ENCODE data around the gene FPR3. TPM values are rescaled to one million over a fixed set of nuclear protein-coding genes. Genes with fewer than 3 reads are reported as not detected.

Gene FPR3
- total RNA-seq, 2 experiments from 2014 or later, result not detected

GRCh38 chr19:51780270-51780669 is 14.7 kb upstream of the FPR3 start:
- ChIA-PET CTCF (ENCODE audit: unreplicated experiment) (no interaction called here), POLR2A (no interaction called here)
- Histone ChIP-seq H4K20me1 (ENCODE audit: insufficient read depth, low read length) (no peaks in the 10 kb centered on the region; the same call in 1 of the 2 replicates), H3K4me1 (ENCODE audit: insufficient read depth, low read length, poor library complexity, severe bottlenecking) (no peaks in the 10 kb centered on the region), H3K27ac (ENCODE audit: low read depth, low read length, poor library complexity, severe bottlenecking) (no peak overlapping the region), H3K9me2 (ENCODE audit: insufficient read depth, low read length) (no peaks in the 10 kb centered on the region), H3K4me3 (ENCODE audit: low read depth, low read length, poor library complexity, severe bottlenecking) (no peak overlapping the region), H2AFZ (ENCODE audit: low read length) (no peak overlapping the region), H3K79me2 (ENCODE audit: insufficient read depth, low read depth, low read length) (no peaks in the 10 kb centered on the region), H3K9me3 (ENCODE audit: low read length) (no peaks in the 10 kb centered on the region), H3K36me3 (ENCODE audit: insufficient read depth, low read length) (no peaks in the 10 kb centered on the region), H3K4me2 (ENCODE audit: low read length) (no peak overlapping the region)
- intact Hi-C loops (cut with micrococcal nuclease; ENCODE audit: unreplicated experiment), result no loop called here
- DNase-seq (ENCODE audit: low spot score), result no peak
- TF ChIP-seq, protein P1, sequence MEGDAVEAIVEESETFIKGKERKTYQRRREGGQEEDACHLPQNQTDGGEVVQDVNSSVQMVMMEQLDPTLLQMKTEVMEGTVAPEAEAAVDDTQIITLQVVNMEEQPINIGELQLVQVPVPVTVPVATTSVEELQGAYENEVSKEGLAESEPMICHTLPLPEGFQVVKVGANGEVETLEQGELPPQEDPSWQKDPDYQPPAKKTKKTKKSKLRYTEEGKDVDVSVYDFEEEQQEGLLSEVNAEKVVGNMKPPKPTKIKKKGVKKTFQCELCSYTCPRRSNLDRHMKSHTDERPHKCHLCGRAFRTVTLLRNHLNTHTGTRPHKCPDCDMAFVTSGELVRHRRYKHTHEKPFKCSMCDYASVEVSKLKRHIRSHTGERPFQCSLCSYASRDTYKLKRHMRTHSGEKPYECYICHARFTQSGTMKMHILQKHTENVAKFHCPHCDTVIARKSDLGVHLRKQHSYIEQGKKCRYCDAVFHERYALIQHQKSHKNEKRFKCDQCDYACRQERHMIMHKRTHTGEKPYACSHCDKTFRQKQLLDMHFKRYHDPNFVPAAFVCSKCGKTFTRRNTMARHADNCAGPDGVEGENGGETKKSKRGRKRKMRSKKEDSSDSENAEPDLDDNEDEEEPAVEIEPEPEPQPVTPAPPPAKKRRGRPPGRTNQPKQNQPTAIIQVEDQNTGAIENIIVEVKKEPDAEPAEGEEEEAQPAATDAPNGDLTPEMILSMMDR (conservative IDR thresholded peaks at IDR 0.05; ENCODE audit: low read length), result no peak
- no peak for TF ChIP-seq EZH2phosphoT487 (IDR thresholded peaks at IDR 0.05; ENCODE audit: borderline replicate concordance, low read depth, low read length)
- BruUV-seq (replicated peaks), result no TSS peak

DNA sequence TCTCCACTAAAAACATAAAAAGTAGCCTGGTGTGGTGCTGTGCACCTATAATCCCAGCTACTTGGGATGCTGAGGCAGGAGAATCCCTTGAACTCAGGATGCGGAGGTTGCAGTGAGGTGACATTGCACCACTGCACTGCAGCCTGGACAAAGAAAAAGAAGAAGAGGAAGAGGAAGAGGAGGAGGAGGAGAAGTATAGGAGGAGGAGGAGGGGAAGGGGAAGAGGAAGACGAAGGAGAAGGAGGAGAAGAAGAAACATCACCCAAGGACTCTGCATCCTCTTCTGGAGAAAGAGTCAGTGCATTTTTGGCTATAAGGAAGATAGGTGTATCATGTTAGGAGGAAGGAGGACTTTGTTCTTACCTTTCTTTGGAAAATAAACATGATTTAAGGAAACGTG is 13.0 kb upstream of the FPR3 start:
- Histone ChIP-seq H3K27ac (ENCODE audit: low read depth, low read length, poor library complexity, severe bottlenecking) (no peak overlapping the region), H3K79me2 (ENCODE audit: insufficient read depth, low read depth, low read length) (no peaks in the 10 kb centered on the region), H3K9me3 (ENCODE audit: low read length) (no peaks in the 10 kb centered on the region), H3K36me3 (ENCODE audit: insufficient read depth, low read length) (no peaks in the 10 kb centered on the region), H3K4me3 (ENCODE audit: low read depth, low read length, poor library complexity, severe bottlenecking) (no peak overlapping the region), H2AFZ (ENCODE audit: low read length) (no peak overlapping the region), H3K4me1 (ENCODE audit: insufficient read depth, low read length, poor library complexity, severe bottlenecking) (no peaks in the 10 kb centered on the region), H3K4me2 (ENCODE audit: low read length) (no peak overlapping the region), H3K9me2 (ENCODE audit: insufficient read depth, low read length) (no peaks in the 10 kb centered on the region), H4K20me1 (ENCODE audit: insufficient read depth, low read length) (no peaks in the 10 kb centered on the region; the same call in 1 of the 2 replicates)
- DNase-seq (ENCODE audit: low spot score), result no peak
- ChIA-PET POLR2A (no interaction called here), CTCF (ENCODE audit: unreplicated experiment) (no interaction called here)
- intact Hi-C loops (cut with micrococcal nuclease; ENCODE audit: unreplicated experiment), result no loop called here
- TF ChIP-seq, protein P1 (conservative IDR thresholded peaks at IDR 0.05; ENCODE audit: low read length), result no peak
- no peak for TF ChIP-seq EZH2phosphoT487 (IDR thresholded peaks at IDR 0.05; ENCODE audit: borderline replicate concordance, low read depth, low read length)
- BruUV-seq (replicated peaks), result no TSS peak

DNA sequence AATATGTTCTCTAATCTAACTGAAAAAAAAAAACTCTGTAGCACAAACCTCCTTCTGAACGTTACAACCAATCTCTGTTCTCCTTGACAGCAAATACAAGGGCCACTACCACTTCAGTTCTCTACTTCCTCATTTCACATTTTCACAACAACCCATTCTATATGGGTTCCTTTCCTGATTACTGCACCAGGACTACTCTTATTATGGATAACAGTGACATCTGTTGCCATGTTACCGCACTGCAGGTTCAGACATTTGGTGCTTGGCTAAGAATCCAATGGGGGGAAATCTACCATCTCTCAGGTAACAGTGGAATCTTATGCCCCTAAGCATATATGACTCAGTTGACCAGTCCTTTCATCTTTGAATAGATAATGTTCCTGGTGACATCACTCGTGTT is 11.6 kb upstream of the FPR3 start:
- intact Hi-C loops (cut with micrococcal nuclease; ENCODE audit: unreplicated experiment), result no loop called here
- TF ChIP-seq, protein P1 (conservative IDR thresholded peaks at IDR 0.05; ENCODE audit: low read length), result peak; percentile 76
- no peak for TF ChIP-seq EZH2phosphoT487 (IDR thresholded peaks at IDR 0.05; ENCODE audit: borderline replicate concordance, low read depth, low read length)
- CTCF ChIA-PET (ENCODE audit: unreplicated experiment), result no interaction called here

More for the DNA sequence above, 11.6 kb upstream of the FPR3 start:
- H3K9me2 ChIP-seq (ENCODE audit: insufficient read depth, low read length), result no peaks in the 10 kb centered on the region
- BruUV-seq (replicated peaks), result no TSS peak
- no peaks in the 10 kb centered on the region for H3K9me3 ChIP-seq (ENCODE audit: low read length)
- H2AFZ ChIP-seq (ENCODE audit: low read length), result no peak overlapping the region
- no peak overlapping the region for H3K27ac ChIP-seq (ENCODE audit: low read depth, low read length, poor library complexity, severe bottlenecking)
- DNase-seq (ENCODE audit: low spot score), result peak; percentile 62
- no peaks in the 10 kb centered on the region for H3K36me3 ChIP-seq (ENCODE audit: insufficient read depth, low read length)
- no peaks in the 10 kb centered on the region for H3K79me2 ChIP-seq (ENCODE audit: insufficient read depth, low read depth, low read length)
- H3K4me1 ChIP-seq (ENCODE audit: insufficient read depth, low read length, poor library complexity, severe bottlenecking), result no peaks in the 10 kb centered on the region
- H3K4me3 ChIP-seq (ENCODE audit: low read depth, low read length, poor library complexity, severe bottlenecking), result no peak overlapping the region
- no peaks in the 10 kb centered on the region; the same call in 1 of the 2 replicates for H4K20me1 ChIP-seq (ENCODE audit: insufficient read depth, low read length)
- no peak overlapping the region for H3K4me2 ChIP-seq (ENCODE audit: low read length)
- POLR2A ChIA-PET, result no interaction called here

Measured in OCI-LY7 (cell line).